ENCODE measurements around the gene SETD1B.

The SETD1B gene

GRCh38 chr12:121806546-121807423, 3.0 kb downstream of the SETD1B start:
- FAIRE-seq (no peak), DNase-seq (ENCODE audit: extremely low spot score, insufficient read length, low read depth) (no peak)

GRCh38 chr12:121807642-121808347, 4.0 kb downstream of the SETD1B start:
- FAIRE-seq: no peak
- DNase-seq (ENCODE audit: extremely low spot score, insufficient read length, low read depth): no peak

- FAIRE-seq: no peak
- DNase-seq (ENCODE audit: extremely low spot score, insufficient read length, low read depth): no peak
Observed at GRCh38 chr12:121808623-121809022, 4.8 kb downstream of the SETD1B start.

- FAIRE-seq (no peak), DNase-seq (ENCODE audit: extremely low spot score, insufficient read length, low read depth) (no peak)
Observed at GRCh38 chr12:121809712-121810116, 5.9 kb downstream of the SETD1B start.

GRCh38 chr12:121810234-121810817, 6.5 kb downstream of the SETD1B start:
- no peak for FAIRE-seq
- DNase-seq (ENCODE audit: extremely low spot score, insufficient read length, low read depth): no peak

GRCh38 chr12:121810833-121811433, 7.1 kb downstream of the SETD1B start:
- DNase-seq (ENCODE audit: extremely low spot score, insufficient read length, low read depth) (no peak), FAIRE-seq (no peak)

GRCh38 chr12:121811434-121812319, 7.9 kb downstream of the SETD1B start:
- DNase-seq (ENCODE audit: extremely low spot score, insufficient read length, low read depth): peak; percentile 85
- peak; percentile 53 for FAIRE-seq

GRCh38 chr12:121812320-121812871, 8.6 kb downstream of the SETD1B start:
- FAIRE-seq (no peak), DNase-seq (ENCODE audit: extremely low spot score, insufficient read length, low read depth) (no peak)

- FAIRE-seq (no peak), DNase-seq (ENCODE audit: extremely low spot score, insufficient read length, low read depth) (no peak)
Observed at GRCh38 chr12:121812921-121813896, 9.4 kb downstream of the SETD1B start.

GRCh38 chr12:121813951-121814350, 10.1 kb downstream of the SETD1B start:
- DNase-seq (ENCODE audit: extremely low spot score, insufficient read length, low read depth) (no peak), FAIRE-seq (no peak)

- FAIRE-seq (no peak), DNase-seq (ENCODE audit: extremely low spot score, insufficient read length, low read depth) (no peak)
Observed at GRCh38 chr12:121814429-121815119, 10.8 kb downstream of the SETD1B start.

GRCh38 chr12:121815263-121815662, 11.5 kb downstream of the SETD1B start:
- DNase-seq (ENCODE audit: extremely low spot score, insufficient read length, low read depth): no peak
- no peak for FAIRE-seq

GRCh38 chr12:121816925-121817647, 13.3 kb downstream of the SETD1B start:
- DNase-seq (ENCODE audit: extremely low spot score, insufficient read length, low read depth) (no peak), FAIRE-seq (no peak)

GRCh38 chr12:121817648-121818043, 13.8 kb downstream of the SETD1B start:
- no peak for DNase-seq (ENCODE audit: extremely low spot score, insufficient read length, low read depth)
- FAIRE-seq: no peak

GRCh38 chr12:121819212-121819949, 15.6 kb downstream of the SETD1B start:
- DNase-seq (ENCODE audit: extremely low spot score, insufficient read length, low read depth): no peak
- FAIRE-seq: no peak

- DNase-seq (ENCODE audit: extremely low spot score, insufficient read length, low read depth) (no peak), FAIRE-seq (no peak)
Observed at GRCh38 chr12:121820056-121820455, 16.2 kb downstream of the SETD1B start.

All from GM18507 (cell line).